Loucy (cell line): Measurements from ENCODE around the gene GTF3C1.

Experiments used
- H2AFZ ChIP-seq: fragments of 200-600 bp; sonication (generic); 2 replicates; pipeline ENCODE4 v1.6.0; 2016; ENCODE audit warnings: antibody characterized with exemption, mild to moderate bottlenecking, low read length, moderate library complexity
- H3F3A ChIP-seq: fragments of 200-600 bp; 2 replicates; pipeline ENCODE4 v1.6.0; 2016; ENCODE audit warnings: antibody characterized with exemption, low read depth, mild to moderate bottlenecking
- H3K27me3 ChIP-seq: fragments of 200-600 bp; sonication (generic); 2 replicates; pipeline ENCODE4 v1.6.1; 2014; ENCODE audit warnings: low read length, mild to moderate bottlenecking; ENCODE audit not compliant: insufficient read depth, poor library complexity, severe bottlenecking
- H3K36me3 ChIP-seq: fragments of 200-600 bp; sonication (generic); 2 replicates; pipeline ENCODE4 v1.6.1; 2016; ENCODE audit warnings: low read length; ENCODE audit not compliant: insufficient read depth
- H3K4me1 ChIP-seq: fragments of 200-600 bp; sonication (generic); 2 replicates; pipeline ENCODE4 v1.5.1; 2014; ENCODE audit warnings: low read length, mild to moderate bottlenecking; ENCODE audit not compliant: insufficient read depth, poor library complexity, severe bottlenecking
- H3K4me2 ChIP-seq: fragments of 200-600 bp; sonication (generic); 2 replicates; pipeline ENCODE4 v1.6.0; 2014; ENCODE audit warnings: antibody characterized with exemption, low read length, low read depth, mild to moderate bottlenecking; ENCODE audit not compliant: poor library complexity, severe bottlenecking
- H3K4me3 ChIP-seq: fragments of 200-600 bp; sonication (generic); 2 replicates; pipeline ENCODE4 v1.5.1; 2014; ENCODE audit warnings: low read length, mild to moderate bottlenecking, mixed read lengths; ENCODE audit not compliant: poor library complexity, severe bottlenecking
- H3K79me2 ChIP-seq: fragments of 200-600 bp; sonication (generic); 2 replicates; pipeline ENCODE4 v1.6.1; 2014; ENCODE audit warnings: low read length; ENCODE audit not compliant: insufficient read depth
- H3K9ac ChIP-seq: fragments of 200-600 bp; sonication (generic); 2 replicates; pipeline ENCODE4 v1.6.0; 2014; ENCODE audit warnings: mild to moderate bottlenecking, low read depth, low read length, moderate library complexity; ENCODE audit not compliant: poor library complexity, severe bottlenecking
- H3K9me2 ChIP-seq: fragments of 200-600 bp; sonication (generic); replicated peaks from 2 replicates; pipeline ENCODE4 v1.6.1; 2016; ENCODE audit warnings: low read depth, low read length, mixed read lengths
- H3K9me3 ChIP-seq: fragments of 200-600 bp; sonication (generic); 2 replicates; pipeline ENCODE4 v1.6.1; 2014; ENCODE audit warnings: mild to moderate bottlenecking, antibody characterized with exemption, low read length, low read depth; ENCODE audit not compliant: insufficient read depth
- H4K20me1 ChIP-seq: fragments of 200-600 bp; sonication (generic); 2 replicates; pipeline ENCODE4 v1.6.0; 2014; ENCODE audit warnings: antibody characterized with exemption, low read length, mild to moderate bottlenecking; ENCODE audit not compliant: insufficient read depth, poor library complexity, severe bottlenecking
- EZH2phosphoT487 ChIP-seq: fragments of 200-600 bp; IDR thresholded peaks from 2 replicates; pipeline ENCODE4 v1.6.1; 2018; ENCODE audit warnings: antibody characterized with exemption, mild to moderate bottlenecking, moderate library complexity, borderline replicate concordance
- TF ChIP-seq, protein P1 (sequence below): fragments of 200-600 bp; sonication (generic); conservative IDR thresholded peaks from 2 replicates; pipeline ENCODE4 v1.5.1; 2014; ENCODE audit warnings: mild to moderate bottlenecking, antibody characterized with exemption, low read length

The GTF3C1 gene

DNA sequence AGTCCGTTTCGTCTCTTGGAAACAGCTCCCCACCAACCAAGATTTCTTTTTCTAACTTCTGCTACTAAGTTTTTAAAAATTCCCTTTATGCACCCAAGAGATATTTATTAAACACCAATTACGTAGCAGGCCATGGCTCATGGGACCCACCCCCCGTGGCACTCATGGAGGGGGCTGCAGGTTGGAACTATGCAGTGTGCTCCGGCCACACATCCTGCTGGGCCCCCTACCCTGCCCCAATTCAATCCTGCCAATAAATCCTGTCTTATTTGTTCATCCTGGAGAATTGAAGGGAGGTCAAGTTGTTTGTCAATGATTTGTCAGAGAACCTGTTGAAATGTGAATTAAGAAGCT lies 99.5 kb downstream of the GTF3C1 start:
- TF ChIP-seq EZH2phosphoT487, result no peak
- TF ChIP-seq, protein P1, sequence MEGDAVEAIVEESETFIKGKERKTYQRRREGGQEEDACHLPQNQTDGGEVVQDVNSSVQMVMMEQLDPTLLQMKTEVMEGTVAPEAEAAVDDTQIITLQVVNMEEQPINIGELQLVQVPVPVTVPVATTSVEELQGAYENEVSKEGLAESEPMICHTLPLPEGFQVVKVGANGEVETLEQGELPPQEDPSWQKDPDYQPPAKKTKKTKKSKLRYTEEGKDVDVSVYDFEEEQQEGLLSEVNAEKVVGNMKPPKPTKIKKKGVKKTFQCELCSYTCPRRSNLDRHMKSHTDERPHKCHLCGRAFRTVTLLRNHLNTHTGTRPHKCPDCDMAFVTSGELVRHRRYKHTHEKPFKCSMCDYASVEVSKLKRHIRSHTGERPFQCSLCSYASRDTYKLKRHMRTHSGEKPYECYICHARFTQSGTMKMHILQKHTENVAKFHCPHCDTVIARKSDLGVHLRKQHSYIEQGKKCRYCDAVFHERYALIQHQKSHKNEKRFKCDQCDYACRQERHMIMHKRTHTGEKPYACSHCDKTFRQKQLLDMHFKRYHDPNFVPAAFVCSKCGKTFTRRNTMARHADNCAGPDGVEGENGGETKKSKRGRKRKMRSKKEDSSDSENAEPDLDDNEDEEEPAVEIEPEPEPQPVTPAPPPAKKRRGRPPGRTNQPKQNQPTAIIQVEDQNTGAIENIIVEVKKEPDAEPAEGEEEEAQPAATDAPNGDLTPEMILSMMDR, result no peak

DNA sequence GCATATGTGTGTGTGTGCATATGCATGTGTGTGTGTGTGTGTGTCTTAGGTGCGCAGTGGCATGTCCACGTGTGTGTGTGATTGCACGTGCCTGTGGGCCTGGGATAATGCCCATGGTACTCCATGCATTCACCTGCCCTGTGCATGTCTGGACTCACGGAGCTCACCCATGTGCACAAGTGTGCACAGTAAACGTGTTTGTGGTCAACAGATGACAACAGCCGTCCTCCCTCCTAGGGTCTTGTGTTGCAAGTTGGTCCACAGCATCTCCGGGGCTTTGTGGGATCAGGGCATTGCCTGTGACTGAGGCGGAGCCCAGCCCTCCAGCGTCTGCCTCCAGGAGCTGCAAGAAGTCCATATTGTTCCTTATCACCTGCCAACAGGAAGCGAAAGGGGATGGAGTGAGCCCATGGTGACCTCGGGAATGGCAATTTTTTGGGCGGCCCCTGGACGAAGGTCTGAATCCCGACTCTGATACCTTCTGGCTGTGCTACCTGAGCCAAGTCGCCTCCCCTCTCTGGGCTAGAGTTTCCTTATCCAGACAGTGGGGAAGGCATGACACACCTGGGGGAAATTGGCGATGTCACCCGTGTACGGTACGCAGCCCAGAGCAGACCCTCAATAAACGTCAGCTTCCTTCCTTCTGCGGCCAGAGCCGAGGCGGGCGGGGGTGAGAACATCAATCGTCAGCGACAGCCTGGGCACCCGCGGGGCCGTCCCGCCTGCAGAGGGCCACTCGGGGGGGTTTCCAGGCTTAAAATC lies 100.1 kb downstream of the GTF3C1 start:
- TF ChIP-seq, protein P1, result no peak
- no peak for TF ChIP-seq EZH2phosphoT487
- H3K79me2 ChIP-seq, result no peaks in the 10 kb centered on the region
- H3K4me3 ChIP-seq, result peak overlapping the region; percentile 33
- peaks cover 43% of the 10 kb centered on the region for H3K4me1 ChIP-seq
- peaks cover 15% of the 10 kb centered on the region; the same call in 1 of the 2 replicates for H3K36me3 ChIP-seq
- no peaks in the 10 kb centered on the region for H3K27me3 ChIP-seq
- H3K4me2 ChIP-seq, result peak overlapping the region; percentile 59
- H3K9me2 ChIP-seq, result no peaks in the 10 kb centered on the region
- no peaks in the 10 kb centered on the region for H3F3A ChIP-seq
- no peak overlapping the region for H2AFZ ChIP-seq
- H3K9ac ChIP-seq, result no peak overlapping the region
- H3K9me3 ChIP-seq, result no peaks in the 10 kb centered on the region; the same call in 1 of the 2 replicates
- H4K20me1 ChIP-seq, result no peaks in the 10 kb centered on the region

More for the DNA sequence above, 99.5 kb downstream of the GTF3C1 start:
- no peaks in the 10 kb centered on the region for H3K9me2 ChIP-seq
- no peaks in the 10 kb centered on the region for H3K9me3 ChIP-seq
- H2AFZ ChIP-seq, result no peak overlapping the region
- H3K9ac ChIP-seq, result no peak overlapping the region
- H3K27me3 ChIP-seq, result no peaks in the 10 kb centered on the region
- peak overlapping the region; percentile 59 for H3K4me2 ChIP-seq
- H3K36me3 ChIP-seq, result peaks cover 10% of the 10 kb centered on the region; the same call in 1 of the 2 replicates
- H3K79me2 ChIP-seq, result no peaks in the 10 kb centered on the region
- H3K4me3 ChIP-seq, result peak overlapping the region; percentile 33
- H4K20me1 ChIP-seq, result no peaks in the 10 kb centered on the region
- H3K4me1 ChIP-seq, result peaks cover 43% of the 10 kb centered on the region
- H3F3A ChIP-seq, result no peaks in the 10 kb centered on the region

DNA sequence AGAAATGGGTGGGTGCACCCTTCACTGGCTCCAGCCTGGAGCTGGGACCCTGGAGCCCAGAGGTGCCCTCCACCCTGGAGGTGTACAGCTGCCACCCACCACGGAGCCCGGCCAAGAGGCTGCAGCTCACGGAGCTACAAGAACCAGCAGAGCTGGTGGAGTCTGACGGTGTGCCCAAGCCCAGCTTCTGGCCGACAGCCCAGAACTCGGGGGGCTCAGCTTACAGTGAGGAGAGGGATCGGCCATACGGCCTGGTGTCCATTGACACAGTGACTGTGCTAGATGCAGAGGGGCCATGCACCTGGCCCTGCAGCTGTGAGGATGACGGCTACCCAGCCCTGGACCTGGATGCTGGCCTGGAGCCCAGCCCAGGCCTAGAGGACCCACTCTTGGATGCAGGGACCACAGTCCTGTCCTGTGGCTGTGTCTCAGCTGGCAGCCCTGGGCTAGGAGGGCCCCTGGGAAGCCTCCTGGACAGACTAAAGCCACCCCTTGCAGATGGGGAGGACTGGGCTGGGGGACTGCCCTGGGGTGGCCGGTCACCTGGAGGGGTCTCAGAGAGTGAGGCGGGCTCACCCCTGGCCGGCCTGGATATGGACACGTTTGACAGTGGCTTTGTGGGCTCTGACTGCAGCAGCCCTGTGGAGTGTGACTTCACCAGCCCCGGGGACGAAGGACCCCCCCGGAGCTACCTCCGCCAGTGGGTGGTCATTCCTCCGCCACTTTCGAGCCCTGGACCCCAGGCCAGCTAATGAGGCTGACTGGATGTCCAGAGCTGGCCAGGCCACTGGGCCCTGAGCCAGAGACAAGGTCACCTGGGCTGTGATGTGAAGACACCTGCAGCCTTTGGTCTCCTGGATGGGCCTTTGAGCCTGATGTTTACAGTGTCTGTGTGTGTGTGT lies 100.9 kb downstream of the GTF3C1 start:
- peaks cover 43% of the 10 kb centered on the region for H3K4me1 ChIP-seq
- H2AFZ ChIP-seq, result no peak overlapping the region
- peak overlapping the region; percentile 59 for H3K4me2 ChIP-seq
- no peak overlapping the region for H3K9ac ChIP-seq
- TF ChIP-seq EZH2phosphoT487, result no peak
- TF ChIP-seq, protein P1, result no peak
- H3K79me2 ChIP-seq, result no peaks in the 10 kb centered on the region
- no peaks in the 10 kb centered on the region for H3K9me2 ChIP-seq
- H3K9me3 ChIP-seq, result no peaks in the 10 kb centered on the region; the same call in 1 of the 2 replicates
- no peaks in the 10 kb centered on the region for H4K20me1 ChIP-seq
- no peaks in the 10 kb centered on the region for H3F3A ChIP-seq
- no peak overlapping the region for H3K4me3 ChIP-seq
- peaks cover 23% of the 10 kb centered on the region; the same call in 1 of the 2 replicates for H3K36me3 ChIP-seq
- H3K27me3 ChIP-seq, result no peaks in the 10 kb centered on the region
